Medulla oblongata (tissue), 1 donor: ENCODE results near the gene CSNK1A1.
"Not testable (repeated sequence)": the region's sequence is repeated elsewhere in the genome, so short reads cannot be mapped to it uniquely, and the experiment has no call there.

ENCODE experiments used
- DNase-seq: peaks from one replicate; pipeline ENCODE4 v3.0.0-alpha.2; 2015; ENCODE audit errors: extremely low spot score

Gene CSNK1A1

GRCh38 chr5:149490599-149491485 is 60.4 kb downstream of the CSNK1A1 start:
- no peak for DNase-seq

- DNase-seq: no peak
These were observed 61.6 kb downstream of the CSNK1A1 start for GRCh38 chr5:149489605-149490037.

GRCh38 chr5:149488645-149489306 is 62.5 kb downstream of the CSNK1A1 start:
- DNase-seq: no peak

DNA sequence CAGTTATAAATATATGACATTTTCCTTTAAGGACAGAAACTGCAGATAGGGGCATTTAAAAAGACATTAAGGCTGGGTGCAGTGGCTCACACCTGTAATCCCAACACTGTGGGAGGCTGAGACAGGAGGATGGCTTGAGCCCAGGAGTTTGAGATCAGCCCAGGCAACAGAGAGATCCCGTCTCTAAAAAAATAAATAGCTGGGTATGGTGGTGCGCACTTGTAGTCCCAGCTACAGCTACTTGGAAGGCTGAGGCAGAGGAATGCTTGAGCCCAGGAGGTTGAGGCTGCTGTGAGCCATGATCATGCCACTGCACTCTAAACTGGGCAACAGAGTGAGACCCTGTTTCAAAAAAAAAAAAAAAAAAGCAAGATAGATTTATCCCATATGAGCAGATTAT is 63.6 kb downstream of the CSNK1A1 start:
- DNase-seq: no peak

GRCh38 chr5:149486726-149487635 is 64.3 kb downstream of the CSNK1A1 start:
- DNase-seq: no peak

DNA sequence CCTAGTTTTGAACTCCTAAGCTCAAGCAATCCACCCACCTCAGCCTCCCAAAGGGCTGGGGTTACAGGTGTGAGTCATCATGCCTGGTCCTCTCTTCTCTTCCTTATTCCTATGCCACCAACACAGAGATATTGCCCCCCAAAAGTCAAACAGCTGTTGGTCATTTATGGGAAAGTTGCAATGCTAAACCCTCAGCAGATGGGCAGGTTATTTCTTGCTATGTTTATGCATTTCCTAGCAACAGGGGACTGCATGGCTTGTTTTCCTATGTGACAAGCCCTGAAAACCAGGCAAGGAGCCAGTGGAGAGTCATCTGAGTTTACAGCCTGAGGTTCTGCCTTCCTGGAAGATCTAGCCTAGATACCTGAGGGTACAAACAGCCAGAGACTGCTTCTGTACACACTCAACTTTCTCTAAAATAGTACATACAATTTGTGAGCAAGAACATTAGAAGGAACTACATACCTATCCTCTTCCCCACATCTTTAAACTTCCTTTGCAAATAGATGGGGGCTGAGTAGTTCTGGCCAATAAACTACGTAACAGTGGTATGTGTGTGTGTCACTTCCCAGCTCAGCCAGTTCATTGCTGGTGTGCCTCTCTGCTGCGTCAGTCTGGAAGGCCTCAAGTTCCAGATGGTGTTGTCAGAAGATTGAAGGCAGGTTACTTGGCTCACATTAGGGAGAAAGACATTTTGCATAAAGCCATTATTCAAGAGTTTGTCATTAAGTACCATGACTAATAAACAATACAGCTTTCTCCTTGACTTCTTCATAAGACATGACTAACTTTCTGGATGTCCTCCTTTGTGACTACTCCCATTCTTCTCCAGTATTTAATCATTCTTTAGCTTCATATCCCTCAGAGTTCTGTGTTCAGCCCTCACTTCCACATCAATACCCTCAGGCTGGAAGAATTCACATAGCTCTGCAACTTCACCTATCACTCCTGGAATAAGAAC is 65.3 kb downstream of the CSNK1A1 start:
- no peak for DNase-seq

DNA sequence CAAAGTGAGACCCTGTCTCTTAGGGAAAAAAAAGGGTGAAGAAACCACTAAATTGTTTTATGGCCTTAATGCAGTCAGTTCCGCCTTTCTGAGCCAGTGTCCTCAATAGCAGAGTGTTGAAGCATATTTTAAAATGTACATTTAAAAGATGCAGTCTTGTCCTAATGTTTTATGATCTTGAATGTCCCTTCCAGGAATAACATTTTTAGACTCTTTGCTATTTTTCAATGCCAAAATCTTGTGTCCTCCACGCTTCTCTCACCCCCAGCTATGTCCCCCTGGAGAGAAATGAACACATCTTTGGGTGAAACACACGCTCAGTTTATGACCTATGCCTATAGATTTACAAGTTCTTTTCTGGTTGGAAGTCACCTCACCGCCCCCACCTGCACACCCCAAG is 69.8 kb downstream of the CSNK1A1 start:
- DNase-seq: no peak

- DNase-seq: no peak
These were observed 72.5 kb downstream of the CSNK1A1 start for GRCh38 chr5:149478761-149479160.

DNA sequence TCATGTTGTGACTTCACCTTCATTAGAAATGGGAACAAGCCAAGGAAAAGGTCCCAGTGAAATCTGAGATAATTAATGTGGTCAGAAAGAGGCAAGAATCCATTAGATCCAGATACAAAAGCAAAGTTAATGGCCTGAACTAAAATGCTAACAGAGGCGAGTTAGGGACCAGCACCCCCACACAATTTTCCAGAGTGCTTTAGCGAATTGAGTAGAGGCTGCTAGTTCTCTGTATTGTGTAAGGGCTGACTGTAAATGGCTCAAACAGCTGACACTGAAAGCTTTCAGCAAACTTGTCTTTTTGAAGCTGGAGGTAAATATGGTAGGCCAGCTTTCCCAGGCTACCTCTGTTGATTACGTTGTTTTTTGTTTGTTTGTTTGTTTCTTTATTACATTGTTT is 75.5 kb downstream of the CSNK1A1 start:
- no peak for DNase-seq

GRCh38 chr5:149474198-149474597 is 77.0 kb downstream of the CSNK1A1 start:
- no peak for DNase-seq

DNA sequence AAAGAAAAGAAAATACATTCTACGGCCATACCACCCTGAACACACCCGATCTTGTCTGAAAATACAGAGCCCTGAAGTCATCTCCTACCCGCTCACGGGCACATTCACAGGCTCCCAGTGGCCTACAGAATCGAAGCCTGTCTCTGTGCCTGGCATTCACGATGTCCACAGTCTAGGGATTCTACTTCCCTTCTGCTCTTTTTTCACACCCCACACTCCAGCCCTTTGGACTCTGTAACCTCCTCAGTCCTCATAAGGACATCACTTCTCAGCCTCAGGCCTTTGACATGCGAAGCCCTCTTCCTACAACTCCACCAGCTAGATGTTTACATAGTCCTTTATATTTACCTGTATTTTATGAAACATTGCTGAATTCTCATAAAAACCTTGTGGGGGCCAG is 77.8 kb downstream of the CSNK1A1 start:
- no peak for DNase-seq

DNA sequence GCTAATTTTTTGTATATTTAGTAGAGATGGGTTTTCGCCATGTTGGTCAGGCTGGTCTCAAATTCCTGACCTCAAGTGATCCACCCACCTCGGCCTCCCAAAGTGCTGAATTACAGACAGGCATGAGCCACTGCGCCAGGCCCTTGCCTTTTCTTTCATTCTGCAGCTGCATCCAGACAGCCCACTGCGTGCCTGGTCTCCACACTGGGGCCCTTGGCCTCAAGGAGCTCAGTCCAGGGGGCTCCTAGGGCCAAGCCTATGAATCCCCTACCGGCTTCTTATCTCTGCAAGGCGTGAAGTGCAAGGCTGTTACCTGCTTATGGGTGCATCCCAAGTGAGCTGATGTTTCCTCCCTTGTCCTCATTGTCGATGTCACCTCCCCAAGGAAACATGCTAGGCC is 78.8 kb downstream of the CSNK1A1 start:
- no peak for DNase-seq

- DNase-seq: no peak
These were observed 79.6 kb downstream of the CSNK1A1 start for GRCh38 chr5:149471406-149472183.

GRCh38 chr5:149470942-149471341 is 80.3 kb downstream of the CSNK1A1 start:
- DNase-seq: no peak

GRCh38 chr5:149466457-149466972 is 84.7 kb downstream of the CSNK1A1 start:
- DNase-seq: no peak

DNA sequence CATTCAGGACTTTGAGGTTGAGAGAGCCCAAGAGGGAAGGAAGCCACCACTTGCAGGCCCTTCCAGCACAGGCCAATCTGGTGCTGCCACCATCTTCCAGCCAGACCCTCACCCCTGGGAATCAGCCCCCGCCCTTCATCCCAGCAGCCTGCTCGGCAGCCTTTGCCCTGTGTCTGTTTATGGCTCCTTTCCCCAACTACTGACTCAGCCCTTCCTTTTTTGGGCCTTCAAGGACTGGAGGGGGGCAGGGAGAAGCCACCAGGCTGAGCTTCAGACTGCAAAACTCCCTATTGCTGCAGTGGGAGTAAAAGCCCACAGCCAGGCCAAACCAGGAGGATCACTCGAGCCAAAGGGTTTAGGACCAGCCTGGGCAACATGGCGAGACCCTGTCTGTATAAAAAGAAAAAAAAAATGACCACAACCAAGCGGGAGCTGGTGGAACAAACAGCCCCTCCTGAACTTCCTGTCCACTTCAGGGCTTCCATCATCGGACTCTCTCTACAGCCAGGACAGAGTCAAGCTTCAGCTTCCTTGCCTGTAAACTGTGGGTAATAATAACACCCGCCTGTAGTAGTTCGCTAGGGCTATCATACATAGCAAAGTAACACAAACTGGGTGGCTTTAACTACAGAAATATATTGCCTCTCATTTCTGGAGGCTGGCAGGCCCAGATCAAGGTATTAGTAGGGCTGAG is 86.3 kb downstream of the CSNK1A1 start:
- DNase-seq: no peak

DNA sequence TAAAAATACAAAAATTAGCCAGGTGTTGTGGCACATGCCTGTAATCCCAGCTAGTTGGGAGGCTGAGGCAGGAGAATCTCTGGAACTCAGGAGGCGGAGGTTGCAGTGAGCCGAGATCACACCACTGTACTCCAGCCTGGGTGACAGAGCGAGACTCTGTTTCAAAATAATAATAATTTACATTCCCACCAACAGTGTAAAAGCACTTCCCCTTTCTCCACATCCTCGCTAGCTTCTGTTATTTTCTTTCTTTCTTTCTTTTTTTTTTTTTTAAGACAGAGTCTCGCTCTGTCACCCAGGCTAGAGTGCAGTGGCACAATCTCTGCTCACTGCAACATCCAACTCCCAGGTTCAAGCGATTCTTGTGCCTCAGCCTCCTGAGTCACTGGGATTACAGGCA is 89.3 kb downstream of the CSNK1A1 start:
- DNase-seq: not testable (repeated sequence)

DNA sequence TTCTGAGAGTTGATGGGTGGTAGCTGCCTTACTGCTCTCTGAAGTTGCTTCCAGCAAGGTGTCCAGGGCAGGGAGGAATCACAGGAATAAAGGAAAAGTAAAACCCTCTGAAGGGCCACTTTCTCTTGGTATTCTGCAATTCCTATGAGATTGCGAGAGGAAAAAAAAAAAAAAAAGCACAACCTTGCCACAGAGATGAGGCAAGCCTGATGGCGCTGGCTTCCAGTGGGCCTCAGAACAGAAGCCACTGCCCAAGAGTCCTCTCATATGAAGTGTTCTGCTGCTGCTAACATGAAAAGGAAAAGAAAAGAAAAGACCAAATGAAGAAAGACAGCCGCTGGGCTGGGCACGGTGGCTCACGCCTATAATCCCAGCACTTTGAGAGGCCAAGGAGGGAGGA is 91.3 kb downstream of the CSNK1A1 start:
- DNase-seq: no peak

DNA sequence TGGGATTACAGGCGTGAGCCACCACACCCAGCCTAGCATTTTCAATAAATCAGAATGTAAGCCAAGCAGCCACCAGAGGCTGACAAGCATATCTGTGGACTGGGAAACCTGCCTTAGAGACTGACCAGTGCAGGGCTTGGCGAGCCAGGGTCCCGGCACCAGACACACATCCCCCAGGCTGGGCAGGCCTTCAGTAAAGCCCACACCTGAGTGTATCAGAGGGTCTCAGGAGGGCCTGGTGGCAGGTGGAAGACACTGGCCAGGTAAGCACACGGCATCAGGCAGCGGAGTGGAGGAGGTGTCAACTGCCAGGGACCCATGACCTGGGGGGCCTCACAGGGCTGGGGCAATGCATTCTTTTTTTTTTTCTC is 93.9 kb downstream of the CSNK1A1 start:
- DNase-seq: no peak
